OCI-LY1 (cell line): ENCODE results near the gene MUC13.

Source experiments
- H2AFZ ChIP-seq: fragments of 200-600 bp; sonication (generic), shearing (Covaris generic); 2 replicates; pipeline ENCODE4 v1.6.0; 2014; ENCODE audit warnings: antibody characterized with exemption, mild to moderate bottlenecking, low read length
- H3F3A ChIP-seq: fragments of 200-600 bp; sonication (generic), shearing (Covaris generic); 2 replicates; pipeline ENCODE4 v1.6.0; 2014; ENCODE audit warnings: mild to moderate bottlenecking, antibody characterized with exemption, low read length, moderate library complexity; ENCODE audit not compliant: insufficient read depth
- H3K27ac ChIP-seq: fragments of 200-600 bp; sonication (generic); 2 replicates; pipeline ENCODE4 v1.5.1; 2014; ENCODE audit warnings: low read length, mixed run types, mild to moderate bottlenecking, low read depth; ENCODE audit not compliant: poor library complexity, severe bottlenecking
- H3K27me3 ChIP-seq: fragments of 200-600 bp; sonication (generic); 2 replicates; pipeline ENCODE4 v1.6.0; 2014; ENCODE audit warnings: antibody characterized with exemption, mild to moderate bottlenecking, low read length, moderate library complexity; ENCODE audit not compliant: insufficient read depth
- H3K36me3 ChIP-seq: fragments of 200-600 bp; sonication (generic); 2 replicates; pipeline ENCODE4 v1.6.1; 2014; ENCODE audit warnings: mild to moderate bottlenecking, antibody characterized with exemption, low read length, moderate library complexity, mixed read lengths; ENCODE audit not compliant: insufficient read depth
- H3K4me1 ChIP-seq: fragments of 200-600 bp; sonication (generic); 2 replicates; pipeline ENCODE4 v1.5.1; 2014; ENCODE audit warnings: mild to moderate bottlenecking, low read length, moderate library complexity; ENCODE audit not compliant: insufficient read depth, severe bottlenecking
- H3K4me2 ChIP-seq: fragments of 200-600 bp; sonication (generic), shearing (Covaris generic); 2 replicates; pipeline ENCODE4 v1.6.1; 2014; ENCODE audit warnings: low read length
- H3K4me3 ChIP-seq: fragments of 200-600 bp; sonication (generic); 2 replicates; pipeline ENCODE4 v1.5.1; 2014; ENCODE audit warnings: low read length, low read depth, mild to moderate bottlenecking, mixed read lengths; ENCODE audit not compliant: poor library complexity, severe bottlenecking
- H3K79me2 ChIP-seq: fragments of 200-600 bp; shearing (Covaris generic); 2 replicates; pipeline ENCODE4 v1.6.1; 2016; ENCODE audit warnings: mixed run types, low read length, mixed read lengths; ENCODE audit not compliant: insufficient read depth
- H3K9ac ChIP-seq: fragments of 200-600 bp; sonication (generic), shearing (Covaris generic); 2 replicates; pipeline ENCODE4 v1.6.1; 2014; ENCODE audit warnings: mild to moderate bottlenecking, low read length, mixed read lengths
- H3K9me2 ChIP-seq: fragments of 200-600 bp; sonication (generic), shearing (Covaris generic); 2 replicates; pipeline ENCODE4 v1.6.1; 2014; ENCODE audit warnings: low read depth, mild to moderate bottlenecking, low read length, mixed read lengths
- H3K9me3 ChIP-seq: fragments of 200-600 bp; shearing (Covaris generic); 2 replicates; pipeline ENCODE4 v1.6.1; 2014; ENCODE audit warnings: low read length, mixed read lengths
- H4K20me1 ChIP-seq: fragments of 200-600 bp; sonication (generic), shearing (Covaris generic); 2 replicates; pipeline ENCODE4 v1.6.0; 2016; ENCODE audit warnings: mild to moderate bottlenecking, low read length; ENCODE audit not compliant: insufficient read depth
- EZH2 ChIP-seq: fragments of 200-600 bp; sonication (generic), shearing (Covaris generic); IDR thresholded peaks from 2 replicates; pipeline ENCODE4 v1.8.0; 2017; ENCODE audit warnings: borderline replicate concordance, mixed run types, mild to moderate bottlenecking, antibody characterized with exemption, low read length, moderate library complexity, mixed read lengths
- TF ChIP-seq, protein P1 (sequence below): fragments of 200-600 bp; sonication (generic), shearing (Covaris generic); IDR thresholded peaks from 2 replicates; pipeline ENCODE4 v1.5.1; 2017; ENCODE audit warnings: mild to moderate bottlenecking, antibody characterized with exemption, low read length, moderate library complexity, mixed read lengths

Gene MUC13

DNA sequence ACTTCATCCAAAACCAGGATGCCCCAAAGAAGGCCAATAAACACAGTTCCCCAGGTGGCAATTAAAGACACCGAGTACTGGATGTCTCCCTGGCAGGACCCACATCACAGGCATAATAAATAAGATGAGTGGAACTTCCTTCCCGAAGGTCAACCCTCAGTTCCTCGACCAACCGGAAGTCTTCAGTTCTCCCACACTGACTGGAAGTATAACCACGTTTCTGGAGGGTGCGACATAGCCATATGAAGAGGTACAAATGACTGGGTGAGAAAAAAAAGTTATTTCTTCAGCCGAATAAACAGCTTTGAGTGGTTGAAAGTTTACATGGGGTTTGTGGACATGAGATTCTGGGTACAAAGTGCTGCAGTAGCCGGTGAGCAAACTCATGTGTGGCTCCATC is 34.6 kb upstream of the MUC13 start:
- no peaks in the 10 kb centered on the region for H3K27me3 ChIP-seq
- H3K4me1 ChIP-seq = no peaks in the 10 kb centered on the region
- no peaks in the 10 kb centered on the region for H4K20me1 ChIP-seq
- H3K4me3 ChIP-seq = no peak overlapping the region
- no peak overlapping the region for H3K4me2 ChIP-seq
- H3K27ac ChIP-seq = no peak overlapping the region
- H3K9me2 ChIP-seq = no peaks in the 10 kb centered on the region
- no peaks in the 10 kb centered on the region for H3F3A ChIP-seq
- TF ChIP-seq, protein P1, sequence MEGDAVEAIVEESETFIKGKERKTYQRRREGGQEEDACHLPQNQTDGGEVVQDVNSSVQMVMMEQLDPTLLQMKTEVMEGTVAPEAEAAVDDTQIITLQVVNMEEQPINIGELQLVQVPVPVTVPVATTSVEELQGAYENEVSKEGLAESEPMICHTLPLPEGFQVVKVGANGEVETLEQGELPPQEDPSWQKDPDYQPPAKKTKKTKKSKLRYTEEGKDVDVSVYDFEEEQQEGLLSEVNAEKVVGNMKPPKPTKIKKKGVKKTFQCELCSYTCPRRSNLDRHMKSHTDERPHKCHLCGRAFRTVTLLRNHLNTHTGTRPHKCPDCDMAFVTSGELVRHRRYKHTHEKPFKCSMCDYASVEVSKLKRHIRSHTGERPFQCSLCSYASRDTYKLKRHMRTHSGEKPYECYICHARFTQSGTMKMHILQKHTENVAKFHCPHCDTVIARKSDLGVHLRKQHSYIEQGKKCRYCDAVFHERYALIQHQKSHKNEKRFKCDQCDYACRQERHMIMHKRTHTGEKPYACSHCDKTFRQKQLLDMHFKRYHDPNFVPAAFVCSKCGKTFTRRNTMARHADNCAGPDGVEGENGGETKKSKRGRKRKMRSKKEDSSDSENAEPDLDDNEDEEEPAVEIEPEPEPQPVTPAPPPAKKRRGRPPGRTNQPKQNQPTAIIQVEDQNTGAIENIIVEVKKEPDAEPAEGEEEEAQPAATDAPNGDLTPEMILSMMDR = no peak
- no peak for TF ChIP-seq EZH2
- H2AFZ ChIP-seq = no peak overlapping the region
- H3K9ac ChIP-seq = no peak overlapping the region
- H3K79me2 ChIP-seq = no peaks in the 10 kb centered on the region
- no peaks in the 10 kb centered on the region for H3K9me3 ChIP-seq
- no peaks in the 10 kb centered on the region for H3K36me3 ChIP-seq

DNA sequence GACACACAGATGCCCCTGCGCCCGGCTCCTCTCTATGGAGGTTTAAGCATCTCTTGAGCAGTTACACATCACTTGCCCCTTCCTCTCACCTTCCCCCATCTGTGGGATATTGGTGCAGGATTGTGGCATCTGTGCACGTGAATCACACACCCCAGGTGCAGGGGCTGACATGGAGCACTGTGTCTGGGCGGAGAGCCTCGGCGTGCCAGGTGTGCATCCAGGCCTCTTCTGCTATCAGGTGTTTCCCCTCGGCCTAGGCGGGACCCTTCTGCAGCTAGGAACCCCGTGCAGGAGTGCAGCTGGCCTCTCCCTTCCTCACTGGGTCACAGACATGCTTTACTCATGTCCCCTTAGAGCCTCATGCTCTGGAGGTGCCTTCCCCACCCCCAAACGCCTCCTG is 33.4 kb upstream of the MUC13 start:
- H3K4me2 ChIP-seq = no peak overlapping the region

DNA sequence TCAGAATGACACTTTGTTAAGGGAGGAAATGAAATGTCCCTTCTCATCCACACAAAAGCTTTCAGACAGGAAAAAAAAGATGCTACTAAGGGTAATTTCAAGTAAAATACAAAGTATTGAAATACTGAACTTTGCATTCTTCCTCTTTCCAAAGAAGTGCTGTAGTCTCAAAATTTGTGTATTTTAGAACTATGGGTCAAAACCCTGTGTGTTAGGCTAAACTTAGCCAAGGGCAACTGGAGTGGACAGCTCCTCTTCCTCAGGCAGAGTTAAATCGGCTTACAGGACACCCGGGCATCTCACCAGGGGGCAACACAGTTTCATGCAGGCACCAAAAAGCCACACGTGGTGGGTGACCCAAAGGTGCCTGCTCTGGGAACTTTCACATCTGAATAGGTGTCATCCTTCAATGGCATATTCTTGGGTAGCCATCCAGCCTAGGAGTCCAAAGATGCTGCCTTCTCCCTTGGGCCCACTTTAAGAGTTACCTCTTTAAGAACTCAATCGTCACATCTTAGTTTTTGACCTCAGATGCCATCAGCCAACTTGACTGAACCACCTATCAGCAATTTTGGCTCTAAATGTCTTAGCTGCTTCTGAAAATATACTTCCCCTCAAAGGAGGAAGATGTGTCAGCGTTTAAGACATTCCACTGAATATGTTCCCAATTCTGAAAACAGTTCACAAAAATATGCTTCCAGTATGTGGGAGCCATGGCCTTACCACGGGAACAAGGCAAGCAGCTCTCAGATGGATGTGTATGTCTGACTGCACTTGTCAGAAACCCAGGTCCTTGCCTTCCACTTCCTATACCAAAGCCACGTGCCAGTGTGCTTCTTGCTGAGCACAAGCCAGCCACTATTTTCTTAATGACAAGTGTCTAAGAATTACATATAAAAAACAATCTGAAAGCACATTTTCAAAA is 32.2 kb upstream of the MUC13 start:
- no peak for TF ChIP-seq EZH2
- TF ChIP-seq, protein P1 = no peak
- H3K9me3 ChIP-seq = no peaks in the 10 kb centered on the region
- no peaks in the 10 kb centered on the region for H3K79me2 ChIP-seq
- no peak overlapping the region for H2AFZ ChIP-seq
- no peak overlapping the region for H3K4me3 ChIP-seq
- H4K20me1 ChIP-seq = no peaks in the 10 kb centered on the region
- no peaks in the 10 kb centered on the region for H3K4me1 ChIP-seq
- H3K27ac ChIP-seq = no peak overlapping the region
- no peak overlapping the region for H3K9ac ChIP-seq
- H3K36me3 ChIP-seq = no peaks in the 10 kb centered on the region
- no peaks in the 10 kb centered on the region for H3K27me3 ChIP-seq
- no peak overlapping the region for H3K4me2 ChIP-seq
- no peaks in the 10 kb centered on the region for H3K9me2 ChIP-seq
- H3F3A ChIP-seq = no peaks in the 10 kb centered on the region

More for the DNA sequence above, 33.4 kb upstream of the MUC13 start:
- no peaks in the 10 kb centered on the region for H3K36me3 ChIP-seq
- H3K27ac ChIP-seq = no peak overlapping the region
- no peaks in the 10 kb centered on the region for H3K27me3 ChIP-seq
- TF ChIP-seq, protein P1 = no peak
- TF ChIP-seq EZH2 = no peak
- H3K4me3 ChIP-seq = no peak overlapping the region
- H3K9ac ChIP-seq = no peak overlapping the region
- no peak overlapping the region for H2AFZ ChIP-seq
- H3F3A ChIP-seq = no peaks in the 10 kb centered on the region
- H4K20me1 ChIP-seq = no peaks in the 10 kb centered on the region
- no peaks in the 10 kb centered on the region for H3K9me3 ChIP-seq
- H3K79me2 ChIP-seq = no peaks in the 10 kb centered on the region
- no peaks in the 10 kb centered on the region for H3K9me2 ChIP-seq
- H3K4me1 ChIP-seq = no peaks in the 10 kb centered on the region
